Amniotic stem cell (primary cell): ENCODE results near the gene CPLANE2.

Source experiments
- DNase-seq: peaks from one replicate; lab custom pipeline; 2025; lab: John Stamatoyannopoulos, UW

The CPLANE2 gene

DNA sequence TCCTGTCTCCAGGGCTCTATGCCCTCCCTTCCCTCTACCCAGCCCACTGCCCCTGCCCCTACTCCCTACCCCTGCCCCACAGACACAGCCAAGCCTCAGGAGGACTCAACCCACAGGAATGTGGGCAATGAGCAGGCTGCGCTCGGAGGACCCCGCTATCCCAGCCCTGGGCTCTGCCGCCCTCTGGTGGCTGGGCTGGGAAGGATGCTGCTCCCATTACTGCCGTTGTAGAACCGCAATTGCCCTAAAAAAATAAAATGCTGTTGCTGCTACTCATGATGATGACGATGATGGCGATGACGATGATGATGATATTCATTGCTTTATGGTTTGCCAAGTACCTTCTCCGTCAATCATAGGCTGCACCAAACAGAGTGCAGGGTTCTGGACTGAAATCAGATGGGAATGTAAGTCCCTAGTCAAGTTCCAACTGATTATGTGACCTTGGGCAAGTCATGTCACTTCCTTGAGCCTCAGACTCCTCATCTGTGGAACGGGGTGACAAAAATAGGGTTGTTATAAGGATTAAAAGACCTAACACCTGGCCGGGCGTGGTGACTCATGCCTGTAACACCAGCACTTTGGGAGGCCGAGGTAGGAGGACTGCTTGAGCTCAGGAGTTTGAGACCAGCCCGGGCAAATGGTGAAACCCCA is 49.1 kb downstream of the CPLANE2 start:
- peak; percentile 78 for DNase-seq

DNA sequence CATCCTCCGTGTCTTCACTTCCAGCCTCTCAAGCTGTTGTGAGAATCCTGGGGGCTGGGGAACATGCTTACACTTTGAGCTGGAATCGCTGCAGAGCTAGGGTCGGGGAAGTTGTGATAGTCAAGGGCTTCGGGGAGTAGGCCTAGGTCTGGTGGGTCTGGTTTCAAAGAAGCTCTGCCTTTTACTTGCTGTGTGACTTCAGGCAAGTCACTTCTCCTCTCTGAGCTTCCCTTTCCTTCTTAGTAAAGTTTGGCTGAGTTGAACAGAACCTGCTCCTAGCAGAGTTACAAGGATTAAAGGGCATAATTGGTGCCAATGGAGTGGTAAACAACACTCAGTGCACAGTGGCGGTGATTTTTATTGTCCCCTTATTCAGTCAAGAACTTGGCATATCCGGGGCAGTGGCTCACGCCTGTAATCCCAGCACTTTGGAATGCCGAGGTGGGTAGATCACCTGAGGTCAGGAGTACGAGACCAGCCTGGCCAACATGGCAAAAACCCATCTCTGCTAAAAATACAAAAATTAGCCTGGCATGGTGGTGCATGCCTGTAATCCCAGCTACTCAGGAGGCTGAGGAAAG is 50.2 kb downstream of the CPLANE2 start:
- DNase-seq, result no peak

- no peak for DNase-seq
Observed at GRCh38 chr1:16184557-16185303, 52.3 kb downstream of the CPLANE2 start.

DNA sequence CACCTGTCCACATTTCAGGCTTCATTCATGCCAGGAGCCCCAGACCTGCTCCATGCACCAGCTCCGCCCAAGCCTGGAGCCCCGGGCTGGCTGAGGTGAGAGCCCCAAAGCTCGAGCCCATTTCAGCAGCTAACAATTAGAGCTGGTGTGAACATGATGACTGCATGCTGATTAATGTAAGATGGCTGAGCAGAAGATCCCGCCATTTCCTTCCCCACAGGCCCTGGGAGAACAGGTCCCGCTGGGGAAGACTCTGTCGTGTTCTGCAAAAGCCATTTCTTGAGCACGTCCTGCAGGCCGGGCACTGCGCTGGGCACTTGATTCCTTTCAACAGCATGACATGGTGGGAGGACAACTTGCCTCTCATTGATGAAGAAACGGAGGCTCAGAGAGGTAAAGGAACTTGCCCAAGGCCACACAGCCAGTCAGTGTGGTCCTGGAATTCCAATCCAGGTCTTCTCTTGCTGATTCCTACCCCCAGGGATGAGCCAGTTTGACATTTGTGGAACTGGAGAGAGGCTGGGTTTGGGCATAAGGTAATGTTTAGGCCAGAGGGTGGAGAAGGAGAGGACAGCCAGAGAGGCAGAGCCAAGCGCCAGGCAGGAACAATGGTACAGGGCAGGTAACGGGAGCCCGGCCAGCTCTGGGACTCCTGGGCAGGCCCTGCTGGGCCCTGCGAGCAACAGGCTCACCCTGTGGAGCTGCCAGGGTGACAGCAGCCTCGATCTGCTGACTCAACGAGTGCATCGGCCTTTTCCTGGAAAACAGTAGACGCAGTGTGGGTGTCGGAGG is 53.0 kb downstream of the CPLANE2 start:
- DNase-seq, result no peak

- DNase-seq, result no peak
Observed at GRCh38 chr1:16183179-16183578, 53.8 kb downstream of the CPLANE2 start.

DNA sequence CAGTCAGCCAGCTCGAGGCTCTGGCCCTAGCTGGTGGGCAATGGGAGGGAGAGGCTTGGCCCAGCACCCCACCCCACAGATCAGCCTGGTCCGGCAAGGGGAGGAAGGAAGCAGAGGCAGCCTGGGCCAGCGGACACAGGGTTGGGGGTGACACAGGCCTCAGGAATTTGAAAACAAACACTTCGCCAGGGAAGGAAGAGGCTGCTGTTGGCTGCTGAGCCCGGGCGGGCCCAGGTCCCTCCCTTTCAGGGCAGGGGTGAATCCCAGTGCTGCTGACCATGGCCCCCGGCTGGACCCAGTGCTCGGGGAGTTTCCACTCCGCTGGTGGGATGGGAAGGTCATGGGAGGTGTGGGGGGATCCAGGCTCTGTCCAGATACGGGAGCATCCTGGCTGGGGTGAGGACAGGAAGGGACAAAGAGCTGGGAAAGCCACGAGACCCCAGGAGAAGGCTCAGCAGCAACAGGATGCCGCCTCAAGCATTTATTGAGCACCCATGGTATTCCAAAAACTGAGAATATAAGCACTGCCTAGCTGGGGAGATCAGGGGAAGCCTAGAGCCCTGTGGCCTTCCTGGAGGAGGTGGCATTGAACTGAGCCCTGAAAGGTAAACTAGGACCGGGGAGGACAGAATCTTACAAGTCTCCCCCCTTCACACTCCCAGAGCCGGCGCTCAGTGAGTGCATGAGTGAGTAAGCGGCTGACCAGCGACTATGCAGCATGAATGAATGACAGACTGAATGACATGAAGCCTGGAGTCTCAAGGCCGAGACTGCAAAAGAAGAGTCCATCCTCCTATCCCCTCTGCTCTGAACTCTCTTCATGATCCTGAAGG is 54.9 kb downstream of the CPLANE2 start:
- DNase-seq, result peak; percentile 80
